Spleen (tissue), 7 donors: ENCODE data around the gene KRT79.

Source experiments
- POLR2A ChIP-seq, 3 donors: fragments of 450-650 bp; IDR thresholded peaks; one replicate each; pipeline ENCODE4 v1.5.1; 2017; ENCODE audit warnings: antibody characterized with exemption in 3 of 3, mild to moderate bottlenecking in 1 of 3
- POLR2AphosphoS5 ChIP-seq, 3 donors: sonication (generic); formaldehyde crosslinking; IDR thresholded peaks; one replicate each; pipeline ENCODE4 v1.5.1; 2017; ENCODE audit warnings: antibody characterized with exemption in 3 of 3
- TF ChIP-seq, protein P1 (sequence below), 11 experiments: fragments of 200-600 bp in 7 of 11; fragments of 450-650 bp in 4 of 11; sonication (generic) in 4 of 11; IDR thresholded peaks in 8 of 11; conservative IDR thresholded peaks in 3 of 11; 1 replicate in 7 of 11; 2 replicates in 4 of 11; pipeline versions ENCODE4 v1.4.0 to v1.8.0; 2016 to 2021; ENCODE audit warnings: antibody characterized with exemption in 11 of 11, inconsistent platforms in 4 of 11, mild to moderate bottlenecking in 1 of 11
- donor health status: DM: no; HTN: no; CAD: no; lungs with moderate emphysema.
- donor health status: DM: no; HTN: no; CAD: no.
- donor health status: DM: no; HTN: no; CAD: no.

DNA sequence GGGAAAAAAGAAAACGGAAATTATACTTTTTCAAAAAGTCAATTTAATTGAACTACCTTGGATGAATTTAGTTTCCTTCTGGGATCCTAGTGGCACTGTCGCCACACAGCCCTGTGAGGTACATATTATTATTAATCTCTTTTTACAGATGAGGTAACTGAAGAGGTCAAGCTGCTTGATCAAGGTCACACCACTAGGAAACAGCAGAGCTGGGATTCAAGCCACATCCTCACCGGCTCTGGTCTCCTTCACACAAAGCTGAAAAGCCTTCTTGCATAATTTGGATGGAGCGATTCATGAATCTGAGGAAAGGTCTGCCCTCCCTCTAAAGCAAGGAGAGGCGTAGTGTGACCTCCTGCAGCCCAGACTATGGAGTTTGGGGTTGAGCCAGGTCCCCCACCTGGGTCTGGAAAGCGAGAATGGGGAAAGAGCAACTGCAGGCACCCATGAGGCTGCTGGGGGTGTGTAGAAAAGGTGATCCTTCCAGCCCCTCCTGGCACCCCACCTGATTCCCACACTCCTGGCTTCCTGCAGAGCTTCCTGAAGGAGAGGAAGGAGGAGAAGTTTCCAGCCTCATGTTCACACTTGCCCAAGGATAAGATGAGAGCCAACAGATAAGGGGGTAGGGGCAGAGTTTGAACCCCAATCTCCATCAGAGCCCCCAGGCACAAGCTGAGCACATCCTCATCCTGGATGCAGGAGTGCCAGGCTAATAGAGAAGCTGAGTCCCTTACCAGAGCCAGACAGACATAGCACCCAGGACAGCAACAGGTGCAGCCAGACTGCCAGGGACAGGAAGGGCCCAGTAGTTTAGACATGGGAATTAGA is 3.9 kb upstream of the KRT79 start:
- TF ChIP-seq, protein P1, sequence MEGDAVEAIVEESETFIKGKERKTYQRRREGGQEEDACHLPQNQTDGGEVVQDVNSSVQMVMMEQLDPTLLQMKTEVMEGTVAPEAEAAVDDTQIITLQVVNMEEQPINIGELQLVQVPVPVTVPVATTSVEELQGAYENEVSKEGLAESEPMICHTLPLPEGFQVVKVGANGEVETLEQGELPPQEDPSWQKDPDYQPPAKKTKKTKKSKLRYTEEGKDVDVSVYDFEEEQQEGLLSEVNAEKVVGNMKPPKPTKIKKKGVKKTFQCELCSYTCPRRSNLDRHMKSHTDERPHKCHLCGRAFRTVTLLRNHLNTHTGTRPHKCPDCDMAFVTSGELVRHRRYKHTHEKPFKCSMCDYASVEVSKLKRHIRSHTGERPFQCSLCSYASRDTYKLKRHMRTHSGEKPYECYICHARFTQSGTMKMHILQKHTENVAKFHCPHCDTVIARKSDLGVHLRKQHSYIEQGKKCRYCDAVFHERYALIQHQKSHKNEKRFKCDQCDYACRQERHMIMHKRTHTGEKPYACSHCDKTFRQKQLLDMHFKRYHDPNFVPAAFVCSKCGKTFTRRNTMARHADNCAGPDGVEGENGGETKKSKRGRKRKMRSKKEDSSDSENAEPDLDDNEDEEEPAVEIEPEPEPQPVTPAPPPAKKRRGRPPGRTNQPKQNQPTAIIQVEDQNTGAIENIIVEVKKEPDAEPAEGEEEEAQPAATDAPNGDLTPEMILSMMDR (IDR thresholded peaks at IDR 0.05 in 8 of 11, conservative IDR thresholded peaks at IDR 0.05 in 3 of 11) = no peak
- no peak for TF ChIP-seq POLR2AphosphoS5 (IDR thresholded peaks at IDR 0.05)
- TF ChIP-seq POLR2A (IDR thresholded peaks at IDR 0.05) = no peak
